ENCODE measurements around the gene PPP1R11.
"Not testable (repeated sequence)": the region's sequence is repeated elsewhere in the genome, so short reads cannot be mapped to it uniquely, and the experiment has no call there.

DNA sequence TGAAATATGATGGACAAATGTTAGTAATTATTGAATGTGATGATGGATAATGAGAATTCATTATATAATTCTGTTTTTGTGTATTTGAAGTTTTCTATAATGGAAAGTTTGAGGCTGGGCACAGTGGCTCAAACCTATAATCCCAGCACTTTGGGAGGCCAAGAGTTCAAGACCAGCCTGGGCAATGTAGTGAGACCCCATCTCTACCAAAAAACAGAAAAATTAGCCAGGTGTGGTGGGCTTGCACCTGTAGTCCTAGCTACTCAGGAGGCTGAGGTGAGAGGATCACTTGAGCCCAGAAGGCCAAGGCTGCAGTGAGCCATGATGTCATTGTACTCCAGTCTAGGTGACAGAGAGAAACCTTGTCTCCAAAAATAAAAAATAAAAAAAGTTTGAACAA is 44.3 kb upstream of the PPP1R11 start:
- not testable (repeated sequence) for TF ChIP-seq POLR2A (IDR thresholded peaks at IDR 0.05; ENCODE audit: low read depth, low read length); BHLHE40 (IDR thresholded peaks at IDR 0.05; ENCODE audit: low read depth, low read length); MXI1 (IDR thresholded peaks at IDR 0.05; ENCODE audit: borderline replicate concordance, low read depth, low read length); SMC3 (IDR thresholded peaks at IDR 0.05; ENCODE audit: low read depth, low read length); RAD21 (IDR thresholded peaks at IDR 0.05; ENCODE audit: low read length); RCOR1 (IDR thresholded peaks at IDR 0.05; ENCODE audit: insufficient replicate concordance, low read length); CEBPB (IDR thresholded peaks at IDR 0.05; ENCODE audit: low read depth, low read length); MAZ (IDR thresholded peaks at IDR 0.05; ENCODE audit: borderline replicate concordance, low read depth, low read length); RFX5 (IDR thresholded peaks at IDR 0.05; ENCODE audit: low read depth, low read length)
- TF ChIP-seq, protein P1, sequence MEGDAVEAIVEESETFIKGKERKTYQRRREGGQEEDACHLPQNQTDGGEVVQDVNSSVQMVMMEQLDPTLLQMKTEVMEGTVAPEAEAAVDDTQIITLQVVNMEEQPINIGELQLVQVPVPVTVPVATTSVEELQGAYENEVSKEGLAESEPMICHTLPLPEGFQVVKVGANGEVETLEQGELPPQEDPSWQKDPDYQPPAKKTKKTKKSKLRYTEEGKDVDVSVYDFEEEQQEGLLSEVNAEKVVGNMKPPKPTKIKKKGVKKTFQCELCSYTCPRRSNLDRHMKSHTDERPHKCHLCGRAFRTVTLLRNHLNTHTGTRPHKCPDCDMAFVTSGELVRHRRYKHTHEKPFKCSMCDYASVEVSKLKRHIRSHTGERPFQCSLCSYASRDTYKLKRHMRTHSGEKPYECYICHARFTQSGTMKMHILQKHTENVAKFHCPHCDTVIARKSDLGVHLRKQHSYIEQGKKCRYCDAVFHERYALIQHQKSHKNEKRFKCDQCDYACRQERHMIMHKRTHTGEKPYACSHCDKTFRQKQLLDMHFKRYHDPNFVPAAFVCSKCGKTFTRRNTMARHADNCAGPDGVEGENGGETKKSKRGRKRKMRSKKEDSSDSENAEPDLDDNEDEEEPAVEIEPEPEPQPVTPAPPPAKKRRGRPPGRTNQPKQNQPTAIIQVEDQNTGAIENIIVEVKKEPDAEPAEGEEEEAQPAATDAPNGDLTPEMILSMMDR (conservative IDR thresholded peaks at IDR 0.05; ENCODE audit: low read depth, low read length) = not testable (repeated sequence)
- TF ChIP-seq, protein P2, sequence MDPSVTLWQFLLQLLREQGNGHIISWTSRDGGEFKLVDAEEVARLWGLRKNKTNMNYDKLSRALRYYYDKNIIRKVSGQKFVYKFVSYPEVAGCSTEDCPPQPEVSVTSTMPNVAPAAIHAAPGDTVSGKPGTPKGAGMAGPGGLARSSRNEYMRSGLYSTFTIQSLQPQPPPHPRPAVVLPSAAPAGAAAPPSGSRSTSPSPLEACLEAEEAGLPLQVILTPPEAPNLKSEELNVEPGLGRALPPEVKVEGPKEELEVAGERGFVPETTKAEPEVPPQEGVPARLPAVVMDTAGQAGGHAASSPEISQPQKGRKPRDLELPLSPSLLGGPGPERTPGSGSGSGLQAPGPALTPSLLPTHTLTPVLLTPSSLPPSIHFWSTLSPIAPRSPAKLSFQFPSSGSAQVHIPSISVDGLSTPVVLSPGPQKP (IDR thresholded peaks at IDR 0.05; ENCODE audit: borderline replicate concordance, low read depth, low read length) = not testable (repeated sequence)
- TF ChIP-seq, protein P3, sequence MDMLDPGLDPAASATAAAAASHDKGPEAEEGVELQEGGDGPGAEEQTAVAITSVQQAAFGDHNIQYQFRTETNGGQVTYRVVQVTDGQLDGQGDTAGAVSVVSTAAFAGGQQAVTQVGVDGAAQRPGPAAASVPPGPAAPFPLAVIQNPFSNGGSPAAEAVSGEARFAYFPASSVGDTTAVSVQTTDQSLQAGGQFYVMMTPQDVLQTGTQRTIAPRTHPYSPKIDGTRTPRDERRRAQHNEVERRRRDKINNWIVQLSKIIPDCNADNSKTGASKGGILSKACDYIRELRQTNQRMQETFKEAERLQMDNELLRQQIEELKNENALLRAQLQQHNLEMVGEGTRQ (IDR thresholded peaks at IDR 0.05; ENCODE audit: low read depth, low read length) = not testable (repeated sequence)

Measured in IMR-90 (cell line).